ENCODE data around the gene CTPS2.

DNA sequence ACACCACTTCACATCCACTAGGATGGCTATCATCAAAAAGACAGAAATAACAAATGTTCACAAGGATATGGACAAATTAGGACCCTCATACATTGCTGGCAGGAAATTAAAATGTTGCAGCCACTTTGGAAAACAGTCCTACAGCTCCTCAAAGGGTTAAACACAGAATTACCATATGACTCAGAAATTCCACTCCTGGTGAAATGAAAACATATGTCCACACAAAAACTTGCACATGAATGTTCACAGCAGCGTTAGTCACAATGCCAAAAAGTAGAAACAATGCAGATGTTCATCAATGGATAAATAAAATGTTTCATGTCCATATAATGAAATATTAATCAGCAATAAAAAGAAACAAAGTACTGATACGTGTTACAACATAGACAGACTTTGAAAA is 47.4 kb downstream of the CTPS2 start:
- no peak for TF ChIP-seq EZH2 (IDR thresholded peaks at IDR 0.05; ENCODE audit: insufficient read depth, low read length)
- TF ChIP-seq, protein P1, sequence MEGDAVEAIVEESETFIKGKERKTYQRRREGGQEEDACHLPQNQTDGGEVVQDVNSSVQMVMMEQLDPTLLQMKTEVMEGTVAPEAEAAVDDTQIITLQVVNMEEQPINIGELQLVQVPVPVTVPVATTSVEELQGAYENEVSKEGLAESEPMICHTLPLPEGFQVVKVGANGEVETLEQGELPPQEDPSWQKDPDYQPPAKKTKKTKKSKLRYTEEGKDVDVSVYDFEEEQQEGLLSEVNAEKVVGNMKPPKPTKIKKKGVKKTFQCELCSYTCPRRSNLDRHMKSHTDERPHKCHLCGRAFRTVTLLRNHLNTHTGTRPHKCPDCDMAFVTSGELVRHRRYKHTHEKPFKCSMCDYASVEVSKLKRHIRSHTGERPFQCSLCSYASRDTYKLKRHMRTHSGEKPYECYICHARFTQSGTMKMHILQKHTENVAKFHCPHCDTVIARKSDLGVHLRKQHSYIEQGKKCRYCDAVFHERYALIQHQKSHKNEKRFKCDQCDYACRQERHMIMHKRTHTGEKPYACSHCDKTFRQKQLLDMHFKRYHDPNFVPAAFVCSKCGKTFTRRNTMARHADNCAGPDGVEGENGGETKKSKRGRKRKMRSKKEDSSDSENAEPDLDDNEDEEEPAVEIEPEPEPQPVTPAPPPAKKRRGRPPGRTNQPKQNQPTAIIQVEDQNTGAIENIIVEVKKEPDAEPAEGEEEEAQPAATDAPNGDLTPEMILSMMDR (IDR thresholded peaks at IDR 0.05; ENCODE audit: insufficient read depth, low read depth, low read length) = no peak
